ENCODE measurements around the gene ANKFY1. TPM values are rescaled to one million over a fixed set of nuclear protein-coding genes. Genes with fewer than 3 reads are reported as not detected.

The ANKFY1 gene
- total RNA-seq, 1 experiment from 2014 or later: 38.9 TPM

- TF ChIP-seq REST (IDR thresholded peaks at IDR 0.05; ENCODE audit: low read depth): no peak
- TF ChIP-seq ELF1 (IDR thresholded peaks at IDR 0.05; ENCODE audit: borderline replicate concordance, low read depth): no peak
- no peak for TF ChIP-seq ZFX (IDR thresholded peaks at IDR 0.05)
- TF ChIP-seq CBX3 (IDR thresholded peaks at IDR 0.05; ENCODE audit: low read depth): no peak
- no peak for TF ChIP-seq SRF (IDR thresholded peaks at IDR 0.05; ENCODE audit: low read depth)
- TF ChIP-seq ATF3 (IDR thresholded peaks at IDR 0.05): no peak
- TF ChIP-seq EGR1 (IDR thresholded peaks at IDR 0.05; ENCODE audit: low read depth): no peak
- no peak for TF ChIP-seq EZH2 (IDR thresholded peaks at IDR 0.05)
- no peak for TF ChIP-seq POLR2AphosphoS5 (IDR thresholded peaks at IDR 0.05; ENCODE audit: low read depth, low read length)
- no peak for TF ChIP-seq TCF7L2 (IDR thresholded peaks at IDR 0.05; ENCODE audit: borderline replicate concordance, extremely low read depth, insufficient read depth, insufficient read length)
- TF ChIP-seq FOSL1 (IDR thresholded peaks at IDR 0.05; ENCODE audit: low read depth): no peak
- TF ChIP-seq SP1 (IDR thresholded peaks at IDR 0.05; ENCODE audit: low read depth): no peak
Observed at GRCh38 chr17:4219241-4219640, 44.5 kb downstream of the ANKFY1 start (continued).

All from HCT116 (cell line).